GM19193 (cell line): ENCODE data around the gene TPST2.

Experiments used
- POLR2A ChIP-seq: IDR thresholded peaks from 4 replicates; pipeline ENCODE4 v1.6.1; 2011; ENCODE audit not compliant: insufficient read depth, insufficient read length; ENCODE audit errors: extremely low read depth

Gene TPST2

DNA sequence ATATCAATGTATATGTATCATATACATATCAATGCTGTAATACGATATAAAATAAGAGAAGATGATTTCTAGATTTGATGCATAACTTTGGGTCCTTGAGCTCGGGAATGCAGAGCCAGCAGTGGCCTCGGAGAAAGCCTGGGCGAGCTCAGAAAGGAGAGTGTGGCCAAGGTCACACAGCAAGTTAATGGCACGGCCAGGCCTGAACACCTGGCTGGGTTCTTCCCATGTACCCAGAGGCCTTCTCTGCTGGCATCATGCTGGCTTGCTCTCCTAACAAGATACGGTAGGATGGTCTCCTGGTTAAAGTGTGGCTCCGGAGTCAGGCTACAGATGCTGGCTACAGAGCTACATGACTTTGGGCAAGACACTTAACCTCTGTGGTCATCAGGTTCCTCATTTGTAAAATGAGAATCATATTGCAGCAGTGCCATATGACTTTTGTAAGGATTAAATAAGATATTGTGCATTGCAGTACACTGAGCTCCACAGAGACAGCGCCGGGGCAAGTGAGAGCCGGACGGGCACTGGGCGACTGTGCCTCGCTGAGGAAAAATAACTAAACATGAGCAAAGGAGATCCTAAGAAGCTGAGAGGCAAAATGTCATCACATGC, 29.9 kb downstream of the TPST2 start:
- no peak for TF ChIP-seq POLR2A

GRCh38 chr22:26558248-26558895, 31.6 kb downstream of the TPST2 start:
- TF ChIP-seq POLR2A = no peak

DNA sequence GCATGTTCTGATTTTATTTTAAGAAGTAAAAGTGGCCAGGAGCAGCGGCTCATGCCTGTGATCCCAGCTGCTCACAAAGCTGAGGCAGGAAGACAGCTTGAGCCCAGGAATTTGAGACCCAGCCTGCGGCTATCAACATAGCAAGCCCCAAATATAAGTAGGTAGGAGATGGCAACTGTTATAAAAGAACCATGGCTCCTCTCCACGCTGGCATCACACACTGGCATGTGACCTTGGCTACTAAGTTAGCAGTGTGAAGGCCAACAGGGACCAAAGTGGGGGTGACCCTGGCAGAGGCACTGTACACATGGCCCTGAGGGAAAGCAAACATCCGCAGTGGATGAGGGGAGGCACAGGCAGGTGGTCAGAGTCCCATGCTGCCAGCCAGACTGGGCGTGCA, 33.0 kb downstream of the TPST2 start:
- no peak for TF ChIP-seq POLR2A

DNA sequence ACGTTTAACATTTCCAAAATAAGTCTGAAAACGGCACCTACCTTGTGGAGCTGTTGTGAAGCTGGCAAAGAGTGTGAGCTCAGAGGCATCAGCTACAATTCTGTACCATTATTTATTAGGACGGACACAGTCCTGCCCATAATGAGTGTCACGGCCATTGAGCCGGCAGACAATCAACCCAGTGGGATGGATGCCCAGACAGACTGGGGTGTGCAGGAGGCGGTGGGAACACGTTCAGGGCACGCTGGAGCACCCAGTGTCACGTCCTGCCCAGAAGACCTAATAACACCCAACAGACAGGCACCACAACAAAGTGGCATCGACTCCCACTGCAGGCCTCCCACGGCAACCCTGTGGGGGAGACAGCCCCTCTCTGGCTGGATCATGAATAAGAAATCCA, 34.5 kb downstream of the TPST2 start:
- no peak for TF ChIP-seq POLR2A

DNA sequence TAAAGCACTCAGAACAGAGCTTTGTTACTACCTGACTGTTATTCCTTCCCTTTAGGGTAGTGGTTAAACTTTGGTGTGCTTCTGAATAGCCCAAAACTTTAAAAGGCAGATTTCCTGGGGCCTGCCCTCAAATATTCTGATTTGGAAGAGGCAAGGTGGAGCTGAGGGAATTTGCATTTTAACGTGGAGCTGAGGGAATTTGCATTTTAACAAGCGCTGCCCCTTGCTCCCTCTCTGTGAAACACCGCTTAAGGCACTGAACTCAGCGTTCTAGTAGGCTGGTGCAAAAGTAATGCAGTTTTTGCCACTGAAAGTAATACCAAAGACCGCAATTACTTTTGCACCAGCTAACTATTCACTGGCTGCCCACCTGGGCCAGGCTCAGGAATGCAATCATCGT, 35.0 kb downstream of the TPST2 start:
- no peak for TF ChIP-seq POLR2A

GRCh38 chr22:26553056-26553752, 36.7 kb downstream of the TPST2 start:
- no peak for TF ChIP-seq POLR2A

DNA sequence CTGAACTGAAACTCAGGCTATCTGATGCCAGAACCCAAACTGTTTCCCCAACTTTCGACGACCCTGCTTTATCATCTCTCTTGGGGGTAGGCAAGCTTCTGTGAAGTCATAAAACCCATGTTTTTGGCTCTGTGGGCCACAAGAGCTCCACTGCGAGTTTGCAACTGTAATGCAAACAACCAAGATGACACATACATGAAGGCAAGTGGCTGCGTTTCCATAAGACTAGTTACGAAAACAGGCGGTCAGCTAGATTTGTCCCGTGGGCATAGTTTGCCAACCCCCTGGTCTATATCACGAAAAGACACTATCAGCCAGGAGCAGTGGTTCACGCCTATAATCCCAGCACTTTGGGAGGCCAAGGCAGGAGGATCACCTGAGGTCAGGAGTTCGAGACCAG, 37.5 kb downstream of the TPST2 start:
- no peak for TF ChIP-seq POLR2A

DNA sequence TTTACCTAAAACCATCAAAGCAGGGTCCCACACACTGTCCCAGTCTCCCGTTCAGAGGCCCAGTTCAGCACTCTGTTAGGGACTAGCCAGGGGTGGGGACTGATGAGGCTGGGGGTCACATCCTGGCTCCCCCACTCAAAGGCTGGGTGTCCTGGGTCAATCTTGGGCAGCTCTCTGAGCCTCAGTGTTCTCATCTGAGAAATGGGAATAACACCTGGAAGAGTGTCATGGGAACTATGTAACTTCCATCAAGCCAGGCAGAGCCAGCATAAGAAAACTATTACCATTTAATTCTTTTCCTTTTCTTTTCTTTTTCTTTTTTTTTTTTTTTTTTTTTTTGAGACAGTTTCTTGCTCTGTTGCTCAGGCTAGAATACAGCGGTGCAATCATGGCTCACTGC, 38.4 kb downstream of the TPST2 start:
- no peak for TF ChIP-seq POLR2A

DNA sequence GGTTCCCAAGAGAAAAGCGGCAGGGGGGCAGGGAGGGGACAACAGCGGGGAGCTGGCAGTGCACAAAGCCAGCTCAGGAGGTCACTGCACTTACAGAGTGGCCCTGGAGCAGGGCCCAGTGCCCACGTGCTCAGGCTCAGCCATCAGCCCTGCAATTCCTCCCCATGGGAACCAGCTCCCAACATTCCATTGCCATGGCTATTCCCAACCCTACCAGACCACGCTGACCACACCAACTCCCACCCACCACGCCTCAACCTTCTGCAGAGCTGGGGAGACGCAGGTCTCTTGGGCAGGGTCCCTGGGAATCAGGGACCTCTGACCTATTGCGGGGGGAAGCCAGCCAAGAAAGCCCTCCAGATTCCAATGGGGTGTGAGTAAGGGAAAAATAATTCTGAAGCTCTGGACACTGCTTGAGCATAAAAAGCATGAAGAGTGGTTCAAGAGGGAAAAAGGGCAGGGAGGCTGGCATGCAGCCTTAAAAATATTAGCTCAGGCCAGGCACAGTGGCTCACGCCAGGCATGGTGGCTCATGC, 39.4 kb downstream of the TPST2 start:
- TF ChIP-seq POLR2A = no peak

DNA sequence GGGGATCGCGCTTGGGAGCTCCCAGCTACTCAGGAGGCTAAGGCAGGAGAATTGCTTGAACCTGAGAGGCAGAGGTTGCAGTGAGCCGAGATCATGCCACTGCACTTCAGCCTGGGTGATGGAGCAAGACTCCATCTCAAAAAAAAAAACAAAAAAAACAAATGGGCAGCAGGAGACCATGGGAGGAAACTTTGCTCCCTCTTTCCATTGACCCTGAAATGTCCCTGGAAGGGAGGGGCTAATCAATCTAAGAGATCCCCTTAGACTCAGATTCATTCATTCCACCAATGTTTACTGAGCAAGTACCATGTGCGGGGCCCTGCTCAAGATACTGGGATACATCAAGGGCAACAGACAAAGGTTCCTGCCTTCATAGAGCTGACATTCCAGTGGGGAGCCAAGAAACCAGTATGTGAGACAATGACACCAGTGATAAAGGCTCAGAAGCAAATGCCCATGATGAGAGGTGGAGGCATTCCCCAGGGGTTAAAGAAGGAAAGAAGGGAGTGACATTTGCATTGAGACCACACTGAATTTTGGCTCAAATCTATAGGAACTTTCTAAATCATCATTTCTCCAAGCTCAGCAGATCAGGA, 39.9 kb downstream of the TPST2 start:
- no peak for TF ChIP-seq POLR2A

- no peak for TF ChIP-seq POLR2A
These were observed 40.9 kb downstream of the TPST2 start for GRCh38 chr22:26548984-26549383.

GRCh38 chr22:26548303-26548702, 41.6 kb downstream of the TPST2 start:
- no peak for TF ChIP-seq POLR2A

GRCh38 chr22:26547837-26548236, 42.1 kb downstream of the TPST2 start:
- no peak for TF ChIP-seq POLR2A

- no peak for TF ChIP-seq POLR2A
These were observed 42.5 kb downstream of the TPST2 start for GRCh38 chr22:26547426-26547825.

- TF ChIP-seq POLR2A = no peak
These were observed 43.6 kb downstream of the TPST2 start for GRCh38 chr22:26546282-26546681.
